ENCODE results near the gene RAB12.

RAB12 gene

DNA sequence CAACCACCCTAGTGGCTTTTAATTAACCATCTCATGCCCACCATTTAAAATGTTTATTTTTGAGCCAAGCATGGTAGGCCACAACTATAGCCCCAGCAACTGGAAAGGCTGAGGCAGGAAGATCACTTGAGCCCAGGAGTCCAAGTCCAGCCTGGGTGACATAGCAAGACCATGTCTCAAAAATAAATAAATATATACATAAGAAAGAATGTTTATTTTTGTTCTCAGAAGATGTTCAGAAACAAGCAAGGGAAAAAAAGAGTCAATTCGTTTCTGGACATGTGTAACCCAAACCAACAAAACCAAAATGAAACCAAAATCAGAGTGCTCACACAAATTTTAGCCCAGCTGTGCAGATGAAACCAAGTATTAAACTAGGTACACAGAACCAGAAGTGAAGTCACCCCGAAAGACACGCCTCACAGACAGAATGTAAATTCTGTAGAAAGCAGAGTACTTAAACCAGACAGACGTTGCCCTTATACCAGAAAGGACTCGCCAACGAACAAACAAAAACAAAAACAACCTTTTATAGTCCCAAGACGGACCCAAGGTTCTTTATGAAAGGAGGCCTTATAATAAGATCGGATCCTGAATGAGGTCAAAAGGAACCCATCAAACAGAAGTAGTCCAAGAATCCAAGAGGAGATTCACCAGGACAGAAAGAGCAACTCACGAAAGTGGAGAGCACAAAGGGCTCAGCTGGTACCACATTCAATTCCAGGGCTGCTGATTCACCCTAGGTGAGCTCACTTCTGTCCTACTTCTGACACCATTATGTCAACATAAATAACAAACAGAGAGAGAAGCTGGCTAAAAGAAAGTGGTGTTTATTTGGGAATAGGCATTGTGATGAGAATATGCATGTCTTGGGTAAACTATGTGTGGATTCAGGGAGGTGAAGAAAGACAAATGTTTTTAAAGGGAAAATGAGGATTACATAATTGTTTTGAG is 64.3 kb downstream of the RAB12 start:
- DNase-seq (ENCODE audit: low read depth), result no peak
- no peak for TF ChIP-seq CTCF (conservative IDR thresholded peaks at IDR 0.05; ENCODE audit: low read depth, low read length)

DNA sequence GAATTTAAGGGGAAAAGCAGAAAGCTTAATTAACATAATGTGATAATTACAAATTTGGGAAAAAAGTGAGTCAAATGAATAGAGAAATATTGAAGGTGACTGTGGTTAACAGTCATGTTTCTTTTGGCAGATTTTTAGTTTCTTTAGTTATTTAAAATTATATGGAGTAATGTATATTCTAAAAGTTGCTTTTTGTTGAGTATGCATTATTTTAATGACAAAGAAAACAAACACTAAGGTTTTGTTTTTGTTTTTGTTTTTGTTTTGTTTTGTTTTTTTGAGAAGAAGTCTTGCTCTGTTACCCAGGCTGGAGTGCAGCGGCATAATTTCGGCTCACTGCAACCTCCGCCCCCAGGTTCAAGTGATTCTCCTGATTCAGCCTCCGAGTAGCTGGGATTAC is 65.8 kb downstream of the RAB12 start:
- no peak for TF ChIP-seq CTCF (conservative IDR thresholded peaks at IDR 0.05; ENCODE audit: low read depth, low read length)
- no peak for DNase-seq (ENCODE audit: low read depth)
- H3K4me3 ChIP-seq (ENCODE audit: low read depth, low read length), result no peak overlapping the region

More for the DNA sequence above, 64.3 kb downstream of the RAB12 start:
- no peak overlapping the region for H3K4me3 ChIP-seq (ENCODE audit: low read depth, low read length)

DNA sequence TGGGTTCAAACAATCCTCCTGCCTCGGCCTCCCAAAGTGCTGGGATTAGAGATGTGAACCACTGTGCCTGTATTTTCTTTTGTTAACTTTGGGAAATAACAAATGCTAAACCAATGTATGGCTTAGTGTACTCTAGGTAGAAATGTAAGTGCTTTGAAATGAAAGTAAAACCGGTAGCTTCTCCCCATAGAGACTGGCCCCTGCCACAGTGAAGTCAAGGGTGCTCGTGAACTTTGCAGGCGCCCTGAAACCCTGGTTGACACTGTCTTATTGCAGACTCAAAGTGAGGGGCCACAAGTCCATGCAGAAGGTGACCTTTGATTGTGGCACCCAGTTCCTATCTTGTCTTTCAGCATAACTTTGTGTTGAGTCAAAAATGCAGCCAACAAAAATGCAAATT is 72.0 kb downstream of the RAB12 start:
- DNase-seq (ENCODE audit: low read depth), result no peak

GRCh38 chr18:8684577-8684976 is 75.3 kb downstream of the RAB12 start:
- TF ChIP-seq CTCF (conservative IDR thresholded peaks at IDR 0.05; ENCODE audit: low read depth, low read length), result no peak

More for the DNA sequence above, 72.0 kb downstream of the RAB12 start:
- H3K4me3 ChIP-seq (ENCODE audit: low read depth, low read length), result no peak overlapping the region
- no peak for TF ChIP-seq CTCF (conservative IDR thresholded peaks at IDR 0.05; ENCODE audit: low read depth, low read length)

GRCh38 chr18:8685141-8685913 is 76.1 kb downstream of the RAB12 start:
- DNase-seq (ENCODE audit: low read depth), result peak; percentile 43
- H3K4me3 ChIP-seq (ENCODE audit: low read depth, low read length), result no peak overlapping the region
- TF ChIP-seq CTCF (conservative IDR thresholded peaks at IDR 0.05; ENCODE audit: low read depth, low read length), result no peak

More at GRCh38 chr18:8684577-8684976, 75.3 kb downstream of the RAB12 start:
- H3K4me3 ChIP-seq (ENCODE audit: low read depth, low read length), result no peak overlapping the region
- DNase-seq (ENCODE audit: low read depth), result no peak

DNA sequence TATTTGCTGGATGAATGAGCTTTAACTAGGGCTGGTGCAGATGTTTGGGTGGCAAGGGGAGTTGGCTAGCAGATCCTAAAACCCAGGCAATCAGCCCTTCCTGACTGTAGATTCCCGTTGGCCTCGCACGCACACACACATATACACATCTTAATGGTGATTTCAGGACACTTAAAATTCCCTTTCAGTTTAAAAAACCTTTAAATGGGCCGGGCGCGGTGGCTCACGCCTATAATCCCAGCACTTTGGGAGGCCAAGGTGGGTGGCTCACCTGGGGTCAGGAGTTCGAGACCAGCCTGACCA is 76.6 kb downstream of the RAB12 start:
- DNase-seq (ENCODE audit: low read depth), result no peak
- H3K4me3 ChIP-seq (ENCODE audit: low read depth, low read length), result no peak overlapping the region
- no peak for TF ChIP-seq CTCF (conservative IDR thresholded peaks at IDR 0.05; ENCODE audit: low read depth, low read length)
